C4-2B (cell line): Measurements from ENCODE around the gene HEPACAM.
A peak's percentile ranks its signal among the peaks of the same experiment; 100 is the strongest.

Experiments
- H3K27ac ChIP-seq: fragments of 450-650 bp; 2 replicates; pipeline ENCODE4 v1.5.1; 2017
- CTCF ChIP-seq: fragments of 450-650 bp; conservative IDR thresholded peaks from 2 replicates; pipeline ENCODE4 v1.5.1; 2017; ENCODE audit warnings: mild to moderate bottlenecking
- ZFX ChIP-seq: fragments of 450-650 bp; IDR thresholded peaks from 2 replicates; pipeline ENCODE4 v1.6.1; 2017

HEPACAM gene

GRCh38 chr11:124942466-124943253, 6.8 kb upstream of the HEPACAM start:
- H3K27ac ChIP-seq, result no peak overlapping the region
- no peak for TF ChIP-seq CTCF
- TF ChIP-seq ZFX, result no peak

- TF ChIP-seq ZFX (no peak), CTCF (no peak)
- no peak overlapping the region for H3K27ac ChIP-seq
These were observed 5.9 kb upstream of the HEPACAM start for GRCh38 chr11:124941703-124942102.

- TF ChIP-seq ZFX (no peak), CTCF (no peak)
- no peak overlapping the region for H3K27ac ChIP-seq
These were observed 3.1 kb upstream of the HEPACAM start for GRCh38 chr11:124938970-124939369.

- no peak overlapping the region for H3K27ac ChIP-seq
- TF ChIP-seq ZFX (no peak), CTCF (no peak)
These were observed 2.4 kb upstream of the HEPACAM start for GRCh38 chr11:124938206-124938765.

GRCh38 chr11:124937336-124937935, 1.6 kb upstream of the HEPACAM start:
- TF ChIP-seq ZFX (no peak), CTCF (no peak)
- H3K27ac ChIP-seq, result no peak overlapping the region

- H3K27ac ChIP-seq, result no peak overlapping the region
- 0 out of 2 replicates have a peak, but pooled peaks have one; percentile 19 for TF ChIP-seq CTCF
- no peak for TF ChIP-seq ZFX
These were observed 842 bp downstream of the HEPACAM start for GRCh38 chr11:124934862-124935547.
